EL (cell line): Measurements from ENCODE around the gene ALDOC.
"Not testable (repeated sequence)": the region's sequence is repeated elsewhere in the genome, so short reads cannot be mapped to it uniquely, and the experiment has no call there.

Source experiments
- DNase-seq: peaks from one replicate; pipeline ENCODE4 v3.0.0-alpha.2; 2016

Gene ALDOC

GRCh38 chr17:28580959-28581358 is 4.3 kb upstream of the ALDOC start:
- DNase-seq, result no peak

GRCh38 chr17:28579526-28579925 is 2.8 kb upstream of the ALDOC start:
- no peak for DNase-seq

GRCh38 chr17:28578246-28579195 is 1.8 kb upstream of the ALDOC start:
- no peak for DNase-seq

GRCh38 chr17:28577466-28577824 is 750 bp upstream of the ALDOC start:
- DNase-seq, result no peak

DNA sequence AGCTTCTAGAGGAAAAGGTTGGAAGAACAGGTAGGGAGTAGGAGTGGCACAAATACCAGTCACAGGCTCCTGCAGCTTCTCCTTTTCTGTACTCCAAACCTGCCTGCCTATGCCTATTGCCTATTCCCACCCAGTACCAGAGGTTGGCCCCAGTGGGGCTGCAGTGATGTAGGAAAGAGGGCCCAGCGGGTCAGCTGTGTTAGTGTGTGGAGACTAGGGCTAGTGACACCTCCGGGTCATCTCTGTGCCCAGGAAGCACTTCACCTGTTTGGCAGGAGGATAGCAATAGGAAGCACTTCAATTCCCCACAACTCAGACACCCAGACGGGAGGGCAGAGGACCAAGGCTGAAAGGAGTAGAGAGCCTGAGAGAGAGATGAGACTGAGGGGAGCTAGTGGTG is 679 bp downstream of the ALDOC start:
- not testable (repeated sequence) for DNase-seq

DNA sequence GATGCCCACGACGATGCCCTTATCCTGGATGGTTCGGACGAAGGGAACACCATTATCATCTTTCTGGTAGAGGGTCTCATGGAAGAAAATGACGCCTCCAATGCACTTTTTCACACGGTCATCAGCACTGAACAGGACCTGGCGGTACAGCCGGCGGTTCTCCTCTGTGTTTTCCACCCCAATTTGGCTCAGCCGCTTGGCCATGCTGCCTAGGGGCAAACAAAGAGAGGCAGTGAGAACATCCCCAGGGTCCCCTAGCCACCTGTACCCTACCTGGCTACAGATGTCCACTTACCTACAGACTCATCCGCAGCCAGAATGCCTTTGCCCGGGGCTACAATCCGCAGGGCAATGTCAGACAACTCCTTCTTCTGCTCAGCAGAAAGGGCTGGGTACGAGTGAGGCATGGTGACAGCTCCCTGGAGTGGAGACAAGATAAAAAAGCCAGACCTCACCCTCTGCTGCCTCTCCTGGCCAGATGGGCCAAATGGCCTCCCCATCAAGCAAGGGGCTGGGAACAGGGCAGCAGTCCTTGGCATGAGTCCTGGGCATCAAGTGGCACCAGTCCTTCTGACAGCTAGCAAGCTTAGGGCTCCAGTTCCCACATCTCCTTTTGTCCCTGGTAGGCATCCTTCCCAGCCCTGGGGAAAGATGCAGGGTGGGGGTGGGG is 1.4 kb downstream of the ALDOC start:
- DNase-seq, result no peak

GRCh38 chr17:28574526-28574925 is 2.2 kb downstream of the ALDOC start:
- DNase-seq, result no peak

- DNase-seq, result no peak
Observed at GRCh38 chr17:28573966-28574480, 2.7 kb downstream of the ALDOC start.

DNA sequence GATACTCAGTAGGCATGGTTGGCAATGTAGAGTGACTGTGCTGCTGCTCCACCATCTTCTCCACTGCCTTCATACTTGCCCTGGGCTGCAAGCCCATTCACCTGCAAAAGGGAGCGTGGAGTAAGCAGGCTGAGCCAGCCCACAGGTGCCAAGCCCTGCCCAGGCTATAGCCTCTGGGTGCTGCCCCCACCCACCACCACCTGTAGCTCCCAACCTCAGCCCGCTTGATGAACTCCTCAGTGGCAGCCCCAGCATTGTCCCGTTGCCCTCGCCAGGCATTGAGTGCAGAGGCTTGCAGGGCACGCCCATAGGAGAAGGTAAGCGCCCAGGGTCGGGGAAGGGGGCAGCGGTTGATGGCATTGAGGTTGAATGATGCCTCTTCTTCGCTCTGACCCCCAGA is 3.2 kb downstream of the ALDOC start:
- no peak for DNase-seq

GRCh38 chr17:28573040-28573380 is 3.7 kb downstream of the ALDOC start:
- DNase-seq, result no peak

DNA sequence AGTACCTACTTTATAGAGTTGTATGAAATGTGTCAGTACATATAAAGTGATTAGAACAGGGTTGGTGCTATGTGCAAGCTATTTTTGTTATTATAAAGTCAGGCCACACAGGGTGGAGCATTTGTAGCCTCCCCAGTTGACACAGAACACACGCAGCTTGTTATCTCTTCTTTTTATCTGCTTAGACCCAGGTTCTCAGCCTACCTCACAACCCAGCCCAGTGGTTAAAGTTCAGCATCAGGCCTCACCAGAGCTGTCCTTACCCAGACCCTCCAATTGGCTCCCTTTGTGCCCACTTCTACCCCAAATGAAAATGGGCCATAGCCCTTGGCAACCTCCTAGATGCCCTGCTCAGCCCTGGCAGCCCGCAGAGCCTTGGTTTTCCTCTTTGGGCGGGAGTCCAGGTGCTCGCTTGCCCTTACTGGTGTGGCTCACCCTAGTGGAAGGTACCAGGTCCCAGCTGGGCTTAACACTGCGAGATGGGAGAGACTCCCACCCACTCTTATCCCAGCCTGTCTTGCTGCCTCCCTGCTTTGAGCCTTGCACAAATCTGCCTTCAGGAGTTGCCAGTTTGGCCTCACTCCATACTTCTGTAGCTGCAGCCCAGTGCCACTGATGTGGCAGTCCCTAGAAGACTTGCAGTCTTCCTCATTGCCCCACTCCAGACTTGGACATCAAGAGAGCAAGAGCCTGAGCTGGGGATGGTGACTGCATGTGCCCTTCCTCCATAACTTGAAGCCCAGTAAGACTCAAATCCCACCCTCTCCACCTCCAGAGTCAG is 4.2 kb downstream of the ALDOC start:
- no peak for DNase-seq

DNA sequence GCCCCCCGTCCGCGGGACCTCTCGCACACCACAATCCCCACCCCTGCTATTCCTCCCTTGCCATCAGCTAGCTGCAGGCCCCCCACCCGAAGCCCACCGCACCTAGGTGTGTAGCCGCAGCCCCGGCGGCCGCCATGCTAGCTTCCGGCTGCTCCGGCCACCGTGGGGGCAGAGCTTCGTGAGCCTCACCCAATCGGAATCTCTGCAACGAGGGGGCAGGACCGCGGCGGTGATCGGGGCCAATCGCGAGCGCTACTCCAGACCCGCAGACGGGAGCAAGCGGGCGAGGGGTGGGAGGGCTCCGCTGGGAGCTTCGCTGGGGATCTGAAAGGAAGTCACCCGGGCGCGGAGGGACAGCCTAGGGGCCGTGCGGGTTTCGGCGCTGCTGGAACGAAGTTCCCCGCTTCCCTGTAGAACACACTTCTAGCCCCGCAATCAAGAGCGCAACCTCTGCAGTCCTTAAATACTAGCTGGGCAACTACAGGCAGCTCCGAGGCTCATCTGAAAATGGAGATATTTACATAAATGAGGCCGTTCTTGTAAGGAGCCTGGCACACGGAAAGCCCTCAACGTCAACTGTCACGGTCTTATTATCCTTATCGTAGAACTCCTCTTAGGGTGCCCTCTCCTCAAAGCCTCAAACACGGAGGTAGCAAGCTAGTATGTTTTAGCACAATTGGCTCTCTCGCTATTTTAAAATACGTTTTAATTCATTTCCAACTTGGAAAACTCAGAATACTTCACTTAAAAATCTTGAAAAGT is 5.2 kb downstream of the ALDOC start, which contains the start of gene PIGS:
TSS of gene PIGS (minus strand) at position 164 of the 762 bp plus-strand sequence. CDS start at position 136, 28 bp downstream.
- peak; percentile 95 for DNase-seq

DNA sequence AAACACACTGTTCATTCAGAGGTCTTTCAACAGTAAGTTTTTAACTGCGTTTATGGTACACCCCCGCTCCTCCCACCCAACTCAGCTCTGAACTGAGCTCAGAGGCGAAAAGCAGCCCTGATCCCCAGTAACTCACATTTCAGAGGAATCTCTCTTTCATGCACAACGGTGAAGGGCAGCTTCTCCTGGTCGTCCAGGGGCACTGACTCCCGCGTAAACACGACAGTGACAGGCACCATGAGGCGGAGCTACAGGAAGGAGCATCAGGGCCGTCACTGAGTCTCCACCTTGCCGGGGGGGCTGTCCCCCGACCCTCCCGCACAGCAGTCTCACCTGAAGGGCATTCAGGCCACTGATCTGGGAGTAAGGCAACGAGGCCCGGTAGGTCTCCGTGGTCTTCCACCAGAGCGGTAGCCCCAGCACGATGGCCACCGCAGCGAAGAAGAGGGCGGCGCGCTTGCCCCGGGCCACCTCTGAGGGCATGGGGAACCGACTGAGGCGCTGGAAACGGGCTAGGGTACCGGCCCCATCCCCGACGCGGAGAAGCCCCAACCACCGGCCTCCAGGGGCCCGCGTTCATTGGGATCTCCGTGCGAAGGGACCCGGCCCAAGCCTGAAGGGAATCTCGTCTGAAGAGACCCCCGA is 5.9 kb downstream of the ALDOC start:
- DNase-seq, result peak; percentile 35

GRCh38 chr17:28569446-28569845 is 7.2 kb downstream of the ALDOC start:
- no peak for DNase-seq

- DNase-seq, result no peak
Observed at GRCh38 chr17:28567604-28568003, 9.1 kb downstream of the ALDOC start.

DNA sequence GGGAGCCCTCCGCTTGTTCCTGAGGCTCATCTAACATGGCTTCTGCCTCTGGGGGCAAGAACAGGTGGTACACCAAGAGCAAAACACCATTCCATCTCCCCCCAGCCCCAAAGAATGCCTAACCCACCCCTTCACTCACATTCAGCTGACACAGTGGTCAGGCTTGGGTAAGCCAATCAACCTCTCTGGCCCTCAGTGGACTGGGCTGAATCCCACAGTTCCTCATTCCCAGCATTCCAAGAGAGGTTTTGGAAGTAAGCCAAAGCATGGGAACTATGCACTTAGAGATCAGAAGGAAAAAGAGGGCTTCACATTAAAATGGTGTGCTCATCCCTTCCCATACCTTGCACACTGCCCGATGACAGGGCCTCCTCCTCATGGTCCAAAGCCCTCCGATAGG is 13.2 kb downstream of the ALDOC start:
- DNase-seq, result peak; percentile 90

- DNase-seq, result no peak
Observed at GRCh38 chr17:28555022-28555421, 21.7 kb downstream of the ALDOC start.

DNA sequence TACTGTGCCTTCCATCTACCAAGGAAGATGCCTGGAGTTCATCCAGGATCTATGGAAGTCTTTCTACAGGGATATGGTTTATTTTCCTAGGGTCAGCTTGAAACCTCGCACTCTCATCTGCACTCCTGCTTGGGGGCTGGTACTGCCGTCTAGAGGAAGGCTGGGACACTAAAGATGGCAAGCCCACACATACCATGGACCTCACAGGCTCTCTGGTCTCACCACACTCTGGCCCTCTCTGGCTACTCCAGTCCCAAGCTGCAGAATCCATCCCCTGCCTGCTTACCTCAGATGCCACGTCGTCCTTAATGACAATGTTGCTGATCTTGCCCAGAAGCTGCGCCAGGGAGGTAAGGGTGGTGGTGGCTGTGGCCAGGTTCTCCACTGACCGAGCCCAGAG is 22.1 kb downstream of the ALDOC start:
- DNase-seq, result peak; percentile 22

GRCh38 chr17:28553000-28553505 is 23.6 kb downstream of the ALDOC start:
- no peak for DNase-seq

DNA sequence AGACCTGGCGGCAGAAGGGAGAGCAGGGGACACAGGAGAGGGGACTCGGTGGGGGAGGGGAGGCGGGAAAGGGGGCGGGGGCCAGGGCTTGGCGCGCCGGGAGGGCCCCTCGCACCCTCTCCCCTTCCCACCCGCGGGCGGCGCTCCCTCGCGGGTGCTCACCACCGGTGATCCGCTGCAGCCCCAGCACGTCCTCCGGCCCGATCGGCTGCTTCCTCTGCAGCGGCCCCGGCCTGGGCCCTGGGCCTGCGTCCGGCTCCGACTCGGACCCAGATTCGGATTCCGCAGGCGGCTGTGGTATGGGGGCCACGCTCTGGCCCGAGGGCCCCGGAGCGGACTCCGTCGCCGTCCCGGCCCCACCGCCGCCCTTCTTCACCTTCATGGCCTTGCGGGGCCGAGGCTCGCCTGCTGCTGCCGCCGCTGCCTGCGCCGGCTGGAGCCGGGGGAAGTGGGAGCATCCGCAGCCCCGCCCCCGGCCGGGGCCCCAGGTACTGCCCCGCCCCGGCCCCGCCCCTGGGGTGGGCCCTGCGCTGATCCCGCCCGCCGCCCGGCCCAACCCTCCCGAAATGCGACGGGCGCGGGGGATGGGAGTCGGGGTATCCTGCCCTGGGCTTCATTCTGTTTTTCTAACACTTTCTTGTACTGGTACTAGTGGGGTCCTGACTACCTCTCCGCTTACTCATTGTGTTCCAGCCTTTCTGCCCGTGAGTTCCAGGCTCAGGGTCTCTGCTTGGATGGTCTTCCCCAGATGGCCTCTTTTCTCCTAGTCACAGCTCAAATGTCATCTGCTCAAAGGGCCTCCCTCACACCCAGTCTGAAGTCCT is 24.3 kb downstream of the ALDOC start, which contains the start of gene UNC119:
TSS of gene UNC119 (minus strand) at position 449 of the 824 bp plus-strand sequence. CDS start at position 382, 67 bp downstream.
- DNase-seq, result peak; percentile 77
